Breast epithelium (tissue), 3 donors: Measurements from ENCODE around the gene CADPS.

Experiments used
- CTCF ChIP-seq, 3 donors: fragments of 450-650 bp; IDR thresholded peaks; one replicate each; pipeline ENCODE4 v1.5.1; 2016 to 2017; ENCODE audit warnings: antibody characterized with exemption in 3 of 3, mild to moderate bottlenecking in 3 of 3, moderate library complexity in 3 of 3
- POLR2A ChIP-seq: fragments of 450-650 bp; IDR thresholded peaks from one replicate; pipeline ENCODE4 v1.6.1; 2016; ENCODE audit warnings: antibody characterized with exemption, mild to moderate bottlenecking, moderate library complexity

- TF ChIP-seq POLR2A (no peak), CTCF (IDR thresholded peaks at IDR 0.05) (no peak)
These were observed 340.9 kb downstream of the CADPS start for GRCh38 chr3:62534326-62534725.
